HG02973 (cell line): Measurements from ENCODE around the gene PXMP2.

Source experiments
- ATAC-seq: cut with Tn5 transposase; IDR thresholded peaks from one replicate; pipeline ENCODE4 v1.9.1; 2021; ENCODE audit warnings: moderate library complexity; ENCODE audit not compliant: unreplicated experiment

Gene PXMP2

GRCh38 chr12:132687211-132688164 lies at the start of gene PXMP2, which contains the start of gene POLE:
TSS of gene PXMP2 (plus strand) at chr12:132687587. CDS start at chr12:132687671, 84 bp downstream.
TSS of gene POLE (minus strand) at chr12:132687342. CDS start at chr12:132687315, 27 bp downstream.
- peak; percentile 88 for ATAC-seq

GRCh38 chr12:132637811-132638210 lies 49.6 kb upstream of the PXMP2 start:
- no peak for ATAC-seq

- no peak for ATAC-seq
These were observed 48.6 kb upstream of the PXMP2 start for GRCh38 chr12:132638541-132639408.

GRCh38 chr12:132639956-132640520 lies 47.3 kb upstream of the PXMP2 start:
- no peak for ATAC-seq

GRCh38 chr12:132640936-132641335 lies 46.5 kb upstream of the PXMP2 start:
- no peak for ATAC-seq

GRCh38 chr12:132641811-132642650 lies 45.4 kb upstream of the PXMP2 start:
- no peak for ATAC-seq

- no peak for ATAC-seq
These were observed 44.2 kb upstream of the PXMP2 start for GRCh38 chr12:132642846-132643835.

GRCh38 chr12:132646850-132647249 lies 40.5 kb upstream of the PXMP2 start:
- ATAC-seq, result no peak

- ATAC-seq, result no peak
These were observed 39.5 kb upstream of the PXMP2 start for GRCh38 chr12:132647858-132648257.

GRCh38 chr12:132648616-132649225 lies 38.7 kb upstream of the PXMP2 start:
- ATAC-seq, result no peak

GRCh38 chr12:132649226-132649945 lies 38.0 kb upstream of the PXMP2 start:
- no peak for ATAC-seq

- no peak for ATAC-seq
These were observed 35.8 kb upstream of the PXMP2 start for GRCh38 chr12:132651444-132652100.

- ATAC-seq, result no peak
These were observed 33.7 kb upstream of the PXMP2 start for GRCh38 chr12:132653567-132654290.

GRCh38 chr12:132657004-132657727 lies 30.2 kb upstream of the PXMP2 start:
- ATAC-seq, result no peak

GRCh38 chr12:132658149-132658894 lies 29.1 kb upstream of the PXMP2 start:
- ATAC-seq, result no peak
